ENCODE measurements around the gene PLCB1.

PLCB1 gene

GRCh38 chr20:8310618-8311017 is 178.6 kb downstream of the PLCB1 start:
- no peak for DNase-seq

- DNase-seq = no peak
Observed at GRCh38 chr20:8313073-8313472, 181.0 kb downstream of the PLCB1 start.

GRCh38 chr20:8315639-8316573 is 183.8 kb downstream of the PLCB1 start:
- no peak for DNase-seq

GRCh38 chr20:8317448-8317847 is 185.4 kb downstream of the PLCB1 start:
- DNase-seq = no peak

GRCh38 chr20:8318965-8319625 is 187.0 kb downstream of the PLCB1 start:
- DNase-seq = no peak

- DNase-seq = no peak
Observed at GRCh38 chr20:8320306-8320705, 188.2 kb downstream of the PLCB1 start.

GRCh38 chr20:8321001-8321400 is 188.9 kb downstream of the PLCB1 start:
- no peak for DNase-seq

GRCh38 chr20:8322662-8323217 is 190.7 kb downstream of the PLCB1 start:
- no peak for DNase-seq

GRCh38 chr20:8326191-8326590 is 194.1 kb downstream of the PLCB1 start:
- no peak for DNase-seq

- DNase-seq = no peak
Observed at GRCh38 chr20:8326899-8327298, 194.8 kb downstream of the PLCB1 start.

- no peak for DNase-seq
Observed at GRCh38 chr20:8328189-8328588, 196.1 kb downstream of the PLCB1 start.

- no peak for DNase-seq
Observed at GRCh38 chr20:8330319-8330784, 198.3 kb downstream of the PLCB1 start.

- no peak for DNase-seq
Observed at GRCh38 chr20:8330785-8331695, 199.0 kb downstream of the PLCB1 start.

- DNase-seq = no peak
Observed at GRCh38 chr20:8331740-8332412, 199.8 kb downstream of the PLCB1 start.

- no peak for DNase-seq
Observed at GRCh38 chr20:8334641-8335040, 202.6 kb downstream of the PLCB1 start.

GRCh38 chr20:8335059-8335458 is 203.0 kb downstream of the PLCB1 start:
- no peak for DNase-seq

- no peak for DNase-seq
Observed at GRCh38 chr20:8335495-8336195, 203.6 kb downstream of the PLCB1 start.

GRCh38 chr20:8339349-8339748 is 207.3 kb downstream of the PLCB1 start:
- no peak for DNase-seq

- DNase-seq = no peak
Observed at GRCh38 chr20:8342391-8342790, 210.3 kb downstream of the PLCB1 start.

- DNase-seq = no peak
Observed at GRCh38 chr20:8344106-8344505, 212.0 kb downstream of the PLCB1 start.

- DNase-seq = no peak
Observed at GRCh38 chr20:8344631-8345030, 212.6 kb downstream of the PLCB1 start.
